GM19099 (cell line): ENCODE data around the gene DPYSL4.

Source experiments
- POLR2A ChIP-seq: IDR thresholded peaks from 3 replicates; pipeline ENCODE4 v1.6.1; 2011; ENCODE audit warnings: low read depth; ENCODE audit not compliant: insufficient read length; ENCODE audit errors: extremely low read depth

Gene DPYSL4

GRCh38 chr10:132156382-132156781 lies 30.4 kb upstream of the DPYSL4 start:
- TF ChIP-seq POLR2A: no peak

- TF ChIP-seq POLR2A: no peak
These were observed 29.6 kb upstream of the DPYSL4 start for GRCh38 chr10:132157101-132157500.

DNA sequence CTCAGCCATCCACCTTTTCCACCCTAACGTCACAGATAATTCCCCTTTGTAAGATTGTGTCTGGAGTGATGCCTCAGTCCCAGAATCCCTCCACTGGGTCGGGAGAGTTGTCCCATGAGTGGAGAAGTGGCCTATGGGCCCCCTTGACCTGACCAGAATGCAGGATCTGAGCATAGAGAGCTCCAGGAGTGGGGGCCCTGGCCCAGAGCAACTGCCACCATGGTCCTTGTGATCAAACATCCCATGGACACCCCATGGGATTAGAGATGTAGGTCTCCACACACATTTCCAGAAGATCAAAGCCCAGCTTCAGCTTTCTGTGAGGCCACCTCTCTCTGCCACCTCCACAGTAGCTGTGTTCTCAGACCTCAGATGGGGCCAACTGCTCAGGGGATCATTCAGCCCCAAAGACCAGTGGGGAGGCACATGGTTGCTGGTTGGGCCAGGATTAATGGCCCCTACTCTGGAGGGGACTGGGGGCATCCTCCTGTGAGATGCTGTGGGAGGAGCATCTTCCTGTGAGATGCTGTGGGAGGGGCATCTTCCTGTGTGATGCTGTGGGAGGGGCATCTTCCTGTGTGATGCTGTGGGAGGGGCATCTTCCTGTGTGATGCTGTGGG lies 28.5 kb upstream of the DPYSL4 start:
- TF ChIP-seq POLR2A: no peak

DNA sequence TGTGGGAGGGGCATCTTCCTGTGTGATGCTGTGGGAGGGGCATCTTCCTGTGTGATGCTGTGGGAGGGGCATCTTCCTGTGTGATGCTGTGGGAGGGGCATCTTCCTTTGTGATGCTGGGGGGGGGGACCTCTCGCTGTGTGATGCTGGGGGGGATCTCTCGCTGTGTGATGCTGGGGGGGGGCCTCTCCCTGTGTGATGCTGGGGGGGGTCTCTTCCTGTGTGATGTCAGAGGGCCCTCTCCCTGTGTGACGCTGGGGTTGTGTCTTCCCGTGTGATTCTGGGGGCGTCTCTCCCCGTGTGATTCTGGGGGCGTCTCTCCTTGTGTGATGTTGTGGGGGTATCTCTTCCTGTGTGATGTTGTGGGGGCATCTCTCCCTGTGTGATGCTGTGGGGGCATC lies 27.9 kb upstream of the DPYSL4 start:
- no peak for TF ChIP-seq POLR2A

DNA sequence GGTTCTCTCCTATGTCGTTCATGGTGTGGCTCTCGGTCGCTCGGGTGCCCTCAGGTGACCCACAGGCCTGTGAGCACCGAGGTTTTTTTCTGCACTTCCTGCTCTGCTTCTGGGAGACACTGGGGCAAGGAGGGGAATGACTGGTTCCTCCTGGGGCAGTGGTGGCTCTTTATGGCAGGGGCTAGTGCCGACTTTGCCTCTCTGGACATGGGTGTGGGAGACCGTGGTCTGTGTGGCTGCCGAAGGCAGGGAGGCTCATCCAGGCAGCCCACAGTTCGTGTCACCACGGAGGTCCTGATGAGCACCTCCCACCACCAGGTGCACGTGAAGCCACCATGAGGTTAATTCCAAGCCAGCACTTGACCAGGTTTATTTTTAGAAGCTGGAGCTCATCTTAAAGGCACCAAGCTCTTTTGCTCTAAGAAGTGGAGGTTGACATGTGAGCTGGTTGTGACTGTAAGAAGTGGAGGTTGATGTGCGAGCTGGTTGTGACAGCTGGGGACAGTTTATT lies 24.7 kb upstream of the DPYSL4 start:
- TF ChIP-seq POLR2A: no peak

GRCh38 chr10:132162590-132163277 lies 24.0 kb upstream of the DPYSL4 start:
- no peak for TF ChIP-seq POLR2A

- no peak for TF ChIP-seq POLR2A
These were observed 23.4 kb upstream of the DPYSL4 start for GRCh38 chr10:132163278-132163765.

DNA sequence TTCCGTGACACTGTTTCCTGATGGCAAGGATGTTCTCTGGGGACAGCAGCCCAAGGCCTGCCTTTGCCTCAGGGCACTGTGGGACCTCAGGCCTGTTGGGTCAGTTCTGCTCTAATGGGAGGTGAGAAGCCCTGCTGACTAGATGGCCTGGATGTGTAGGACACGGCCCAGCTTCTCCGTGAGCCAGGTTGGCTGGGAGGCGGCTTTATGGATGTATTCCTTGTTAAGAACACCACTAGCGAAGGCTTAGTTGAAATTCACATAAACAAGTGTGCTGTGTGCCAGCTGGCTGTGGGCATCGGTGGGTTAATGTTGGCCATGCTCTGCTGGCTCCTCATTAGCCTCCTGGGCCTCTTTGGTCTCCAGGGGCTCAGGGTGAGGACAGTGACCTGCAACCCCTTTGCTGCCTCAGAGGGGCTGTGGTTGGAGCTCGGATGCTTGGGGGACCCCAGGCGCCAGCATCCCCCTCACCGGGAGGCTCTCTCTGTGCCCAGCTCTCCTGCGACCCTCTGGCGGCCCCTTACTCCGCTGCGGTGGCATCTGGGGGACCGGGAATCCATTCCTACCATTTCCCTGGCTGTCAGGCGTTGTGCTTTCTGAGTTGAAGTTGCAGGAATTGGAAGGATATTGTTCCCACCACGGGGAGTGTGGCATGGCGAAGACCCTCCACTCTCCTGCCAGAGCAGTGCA lies 22.8 kb upstream of the DPYSL4 start:
- no peak for TF ChIP-seq POLR2A

- TF ChIP-seq POLR2A: no peak
These were observed 21.9 kb upstream of the DPYSL4 start for GRCh38 chr10:132164761-132165278.

- no peak for TF ChIP-seq POLR2A
These were observed 21.2 kb upstream of the DPYSL4 start for GRCh38 chr10:132165416-132165980.

- no peak for TF ChIP-seq POLR2A
These were observed 20.4 kb upstream of the DPYSL4 start for GRCh38 chr10:132166216-132166950.

DNA sequence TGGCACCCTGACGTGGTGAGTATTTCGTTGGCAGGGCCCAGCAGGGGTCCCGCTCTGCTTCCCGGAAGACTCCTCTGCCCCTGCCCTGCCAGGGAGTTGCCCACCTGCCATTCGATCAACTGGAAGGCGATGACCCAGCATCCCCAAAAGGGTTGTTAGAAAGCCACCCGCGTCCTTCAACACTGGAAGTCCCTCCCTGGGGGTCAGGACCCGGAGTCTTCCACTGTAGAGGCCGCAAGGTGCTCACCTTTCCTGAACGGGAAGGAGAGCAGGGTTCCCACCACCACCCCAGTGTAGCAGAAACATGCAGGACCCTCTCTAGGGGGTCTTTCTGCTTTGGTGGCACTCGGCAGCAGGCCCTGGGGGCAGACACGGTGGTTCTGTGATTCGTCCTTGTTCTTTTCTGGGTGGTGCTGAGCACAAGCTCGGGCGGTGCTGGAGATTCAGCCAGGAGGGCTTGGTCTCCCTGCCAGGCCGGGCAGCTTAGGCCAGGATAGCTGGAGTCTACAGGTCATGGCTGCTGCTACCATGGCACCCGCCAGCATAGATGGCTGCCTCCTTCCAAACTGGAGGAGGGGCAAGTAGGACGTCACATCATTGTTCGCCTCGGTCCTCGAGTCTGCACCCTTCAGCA lies 19.6 kb upstream of the DPYSL4 start:
- TF ChIP-seq POLR2A: no peak

GRCh38 chr10:132167976-132168375 lies 18.8 kb upstream of the DPYSL4 start:
- no peak for TF ChIP-seq POLR2A

GRCh38 chr10:132168571-132169030 lies 18.1 kb upstream of the DPYSL4 start:
- TF ChIP-seq POLR2A: no peak
